GM21723 (cell line): Measurements from ENCODE around the gene BLVRB.

Experiments
- ATAC-seq: cut with Tn5 transposase; IDR thresholded peaks from one replicate; pipeline ENCODE4 v1.9.1; 2021; ENCODE audit warnings: mild to moderate bottlenecking, moderate library complexity; ENCODE audit not compliant: unreplicated experiment

The BLVRB gene

GRCh38 chr19:40424637-40425449 lies 40.7 kb downstream of the BLVRB start:
- ATAC-seq: peak; percentile 1

GRCh38 chr19:40423938-40424337 lies 41.6 kb downstream of the BLVRB start:
- ATAC-seq: no peak

- ATAC-seq: no peak
Observed at GRCh38 chr19:40422748-40423566, 42.6 kb downstream of the BLVRB start.

GRCh38 chr19:40421993-40422747 lies 43.4 kb downstream of the BLVRB start:
- ATAC-seq: no peak

- ATAC-seq: peak; percentile 43
Observed at GRCh38 chr19:40420766-40421765, 44.5 kb downstream of the BLVRB start.

GRCh38 chr19:40420451-40420765 lies 45.1 kb downstream of the BLVRB start:
- ATAC-seq: no peak

GRCh38 chr19:40419780-40420179 lies 45.8 kb downstream of the BLVRB start:
- no peak for ATAC-seq

- ATAC-seq: no peak
Observed at GRCh38 chr19:40419066-40419612, 46.4 kb downstream of the BLVRB start.

GRCh38 chr19:40418040-40418439 lies 47.5 kb downstream of the BLVRB start:
- no peak for ATAC-seq

- ATAC-seq: no peak
Observed at GRCh38 chr19:40417643-40417981, 47.9 kb downstream of the BLVRB start.

- no peak for ATAC-seq
Observed at GRCh38 chr19:40416918-40417642, 48.5 kb downstream of the BLVRB start.

GRCh38 chr19:40415768-40416167 lies 49.8 kb downstream of the BLVRB start:
- ATAC-seq: no peak

- ATAC-seq: no peak
Observed at GRCh38 chr19:40414542-40415535, 50.7 kb downstream of the BLVRB start.

GRCh38 chr19:40413291-40413845 lies 52.2 kb downstream of the BLVRB start, which contains the start of gene PRX:
PRX (minus strand) TSS chr19:40413378; CDS start chr19:40407932, 5,446 bp downstream.
- ATAC-seq: no peak

- no peak for ATAC-seq
Observed at GRCh38 chr19:40412866-40413265, 52.7 kb downstream of the BLVRB start.

GRCh38 chr19:40411958-40412499 lies 53.5 kb downstream of the BLVRB start:
- no peak for ATAC-seq

GRCh38 chr19:40411125-40411842 lies 54.3 kb downstream of the BLVRB start:
- no peak for ATAC-seq
